Measurements from ENCODE around the gene VEGFC. TPM values are rescaled to one million over a fixed set of nuclear protein-coding genes. Genes with fewer than 3 reads are reported as not detected.

Gene VEGFC
- total and polyA plus RNA-seq, 7 donors: 2.4 to 11.1 (median 4.8) TPM; not detected in 1

DNA sequence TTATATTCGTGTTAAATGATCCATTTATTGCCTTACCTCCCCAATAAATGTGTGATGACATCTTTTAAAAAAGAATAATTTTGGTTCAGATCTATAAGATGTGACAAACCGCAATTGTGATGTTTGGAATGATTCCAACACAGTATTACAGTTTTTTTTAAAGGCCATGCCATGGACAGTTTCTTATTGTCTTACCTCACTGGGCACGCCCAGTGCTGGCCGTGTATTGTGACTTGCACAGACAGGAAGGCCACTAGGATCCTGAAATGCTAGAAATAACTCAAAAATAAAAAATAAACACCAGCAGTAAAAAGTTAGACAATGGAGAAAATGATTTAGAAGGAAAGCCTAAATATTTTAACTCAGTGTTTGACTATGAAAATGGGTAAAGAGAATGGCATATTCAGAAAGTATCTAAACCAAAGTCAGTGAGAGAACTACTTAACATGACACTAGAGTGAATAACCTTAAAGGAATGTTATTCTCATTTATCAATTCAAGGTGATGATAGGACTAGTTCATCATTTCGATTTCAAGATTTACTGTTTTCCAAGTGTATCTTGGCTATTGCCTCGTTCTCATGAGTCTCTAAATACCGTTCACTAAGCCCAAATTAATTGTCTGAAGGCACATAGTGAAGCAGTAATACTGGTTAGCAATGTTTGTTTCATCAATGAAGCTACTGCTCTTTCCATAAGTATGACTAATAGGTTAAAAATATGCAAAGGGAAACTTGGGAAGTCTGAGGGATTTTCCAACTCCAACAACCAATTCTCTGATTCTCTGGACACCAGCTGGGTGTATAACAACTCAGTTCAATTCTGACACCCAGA lies 46.1 kb upstream of the VEGFC start:
- WGBS, 2 donors: 62 to 77% methylated on average over 7 of the region's 7 CpGs
- H3K9me3 ChIP-seq: no peaks in the 10 kb centered on the region

DNA sequence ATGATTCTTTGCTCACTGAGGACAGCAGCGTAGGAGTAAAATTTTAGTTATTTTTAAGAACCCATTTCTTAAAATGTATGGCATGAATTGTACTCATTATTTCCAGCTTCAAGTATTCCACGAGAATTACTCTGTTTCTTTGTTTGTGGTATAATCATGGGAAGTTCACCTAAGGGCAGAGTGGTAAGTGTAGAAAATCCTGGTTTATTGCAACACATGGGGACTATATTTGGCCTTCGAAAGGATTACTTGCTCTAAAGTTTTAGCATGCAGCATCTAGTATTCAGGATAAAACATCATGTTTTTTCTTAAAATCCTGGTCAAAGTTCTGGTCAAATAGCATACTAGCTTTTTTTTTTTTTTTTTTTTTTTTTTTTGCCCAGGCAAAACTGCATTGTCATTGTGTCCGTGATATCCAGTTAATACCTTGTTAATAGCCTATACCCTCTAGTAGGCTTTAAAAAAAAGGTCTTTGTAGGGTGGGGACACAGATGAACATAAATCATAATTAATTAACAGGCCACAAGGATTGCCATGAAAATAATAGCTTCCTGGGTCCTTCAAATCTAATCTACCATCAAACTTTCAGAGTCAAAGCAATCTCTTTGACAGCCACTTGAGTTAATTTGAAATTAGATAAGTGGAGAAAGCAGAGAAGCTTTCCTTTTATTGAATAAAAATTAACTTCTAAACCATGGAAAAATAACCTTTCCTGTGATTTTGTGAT lies 44.6 kb upstream of the VEGFC start:
- Histone ChIP-seq H3K4me3 (no peak overlapping the region), H3K36me3 (no peaks in the 10 kb centered on the region), H3K9me3 (no peaks in the 10 kb centered on the region), H3K4me1 (no peaks in the 10 kb centered on the region), H3K27ac (no peak overlapping the region), H3K27me3 (no peaks in the 10 kb centered on the region)
- no peak for DNase-seq
- WGBS, 2 donors: 54 to 58% methylated on average over 4 of the region's 4 CpGs
- intact Hi-C loops (cut with DNase I): no loop called here
- no peak for TF ChIP-seq POLR2AphosphoS5 (IDR thresholded peaks at IDR 0.05)
- TF ChIP-seq, protein P1, sequence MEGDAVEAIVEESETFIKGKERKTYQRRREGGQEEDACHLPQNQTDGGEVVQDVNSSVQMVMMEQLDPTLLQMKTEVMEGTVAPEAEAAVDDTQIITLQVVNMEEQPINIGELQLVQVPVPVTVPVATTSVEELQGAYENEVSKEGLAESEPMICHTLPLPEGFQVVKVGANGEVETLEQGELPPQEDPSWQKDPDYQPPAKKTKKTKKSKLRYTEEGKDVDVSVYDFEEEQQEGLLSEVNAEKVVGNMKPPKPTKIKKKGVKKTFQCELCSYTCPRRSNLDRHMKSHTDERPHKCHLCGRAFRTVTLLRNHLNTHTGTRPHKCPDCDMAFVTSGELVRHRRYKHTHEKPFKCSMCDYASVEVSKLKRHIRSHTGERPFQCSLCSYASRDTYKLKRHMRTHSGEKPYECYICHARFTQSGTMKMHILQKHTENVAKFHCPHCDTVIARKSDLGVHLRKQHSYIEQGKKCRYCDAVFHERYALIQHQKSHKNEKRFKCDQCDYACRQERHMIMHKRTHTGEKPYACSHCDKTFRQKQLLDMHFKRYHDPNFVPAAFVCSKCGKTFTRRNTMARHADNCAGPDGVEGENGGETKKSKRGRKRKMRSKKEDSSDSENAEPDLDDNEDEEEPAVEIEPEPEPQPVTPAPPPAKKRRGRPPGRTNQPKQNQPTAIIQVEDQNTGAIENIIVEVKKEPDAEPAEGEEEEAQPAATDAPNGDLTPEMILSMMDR (IDR thresholded peaks at IDR 0.05): no peak
- TF ChIP-seq POLR2A (IDR thresholded peaks at IDR 0.05): no peak
- no peak for TF ChIP-seq EP300 (IDR thresholded peaks at IDR 0.05)

More for the DNA sequence above, 46.1 kb upstream of the VEGFC start:
- no peaks in the 10 kb centered on the region for H3K36me3 ChIP-seq
- intact Hi-C loops (cut with DNase I): no loop called here
- no peak for TF ChIP-seq POLR2A (IDR thresholded peaks at IDR 0.05)
- TF ChIP-seq POLR2AphosphoS5 (IDR thresholded peaks at IDR 0.05): no peak
- no peak for TF ChIP-seq EP300 (IDR thresholded peaks at IDR 0.05)
- TF ChIP-seq, protein P1 (IDR thresholded peaks at IDR 0.05): no peak
- no peaks in the 10 kb centered on the region for H3K27me3 ChIP-seq
- H3K4me1 ChIP-seq: no peaks in the 10 kb centered on the region
- H3K27ac ChIP-seq: no peak overlapping the region
- H3K4me3 ChIP-seq: no peak overlapping the region
- DNase-seq: no peak

DNA sequence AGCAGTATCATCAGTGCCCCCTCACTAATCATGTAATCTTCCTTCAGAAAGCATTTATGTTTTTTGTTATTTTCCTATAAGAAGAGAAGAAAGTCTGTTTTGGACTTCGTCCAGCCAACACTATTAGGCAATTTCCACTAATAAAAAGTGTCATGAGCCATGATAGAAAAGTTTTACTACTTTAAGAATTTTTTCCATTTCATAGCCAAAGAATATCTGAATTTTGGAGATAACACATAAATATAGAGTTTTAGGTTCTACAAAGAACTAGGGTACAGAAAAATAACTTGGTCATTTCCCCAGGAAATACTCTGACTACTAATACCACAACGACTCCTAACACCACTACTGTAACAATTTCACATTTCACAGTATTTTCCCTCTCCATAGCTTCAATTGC lies 41.8 kb upstream of the VEGFC start:
- H3K4me3 ChIP-seq: no peak overlapping the region
- H3K27me3 ChIP-seq: no peaks in the 10 kb centered on the region
- no peak overlapping the region for H3K27ac ChIP-seq
- no peaks in the 10 kb centered on the region for H3K36me3 ChIP-seq
- no peaks in the 10 kb centered on the region for H3K4me1 ChIP-seq
- H3K9me3 ChIP-seq: no peaks in the 10 kb centered on the region
- DNase-seq: no peak
- intact Hi-C loops (cut with DNase I): no loop called here
- TF ChIP-seq POLR2A (IDR thresholded peaks at IDR 0.05) (no peak), EP300 (IDR thresholded peaks at IDR 0.05) (no peak), POLR2AphosphoS5 (IDR thresholded peaks at IDR 0.05) (no peak)
- TF ChIP-seq, protein P1 (IDR thresholded peaks at IDR 0.05): no peak
- WGBS, 2 donors: 52 to 56% methylated on average over 2 of the region's 2 CpGs

DNA sequence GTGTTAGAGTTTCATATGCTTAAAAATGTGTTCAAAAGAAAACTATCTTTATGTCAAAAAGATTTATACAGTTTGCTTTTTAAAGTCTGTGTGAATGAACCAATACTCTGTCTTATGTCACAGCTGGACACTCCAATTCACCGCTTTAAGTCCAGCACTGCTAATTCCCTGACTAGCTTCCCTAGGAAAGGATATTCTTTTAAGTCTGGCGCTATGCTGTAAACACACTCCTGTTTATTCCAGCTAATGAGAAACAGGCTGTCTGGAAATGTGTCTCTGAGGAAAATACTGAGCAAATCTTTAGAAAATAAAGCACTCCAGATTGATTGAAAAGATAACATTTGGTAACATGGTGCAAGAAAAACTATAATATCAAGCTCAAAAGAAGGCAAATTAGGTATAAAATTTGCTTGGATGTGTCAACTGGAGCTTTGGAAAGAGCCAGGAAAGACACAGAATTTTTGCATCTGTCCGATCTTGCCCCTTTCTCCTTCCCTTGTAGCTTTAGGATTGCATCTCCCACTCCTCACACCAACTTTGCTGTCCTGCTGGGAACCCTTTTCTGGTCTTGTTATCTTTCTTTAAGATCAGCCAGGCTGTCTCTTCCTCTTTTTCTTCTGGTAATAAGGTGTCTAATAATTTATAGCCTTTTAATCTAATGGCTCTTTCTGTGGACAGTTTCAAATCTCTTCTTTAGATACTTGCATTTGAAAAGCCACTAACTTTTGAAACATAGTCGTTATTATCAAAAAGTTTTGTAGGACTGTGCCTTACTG lies 40.9 kb upstream of the VEGFC start:
- DNase-seq: no peak
- Histone ChIP-seq H3K27ac (no peak overlapping the region), H3K4me1 (no peaks in the 10 kb centered on the region), H3K4me3 (no peak overlapping the region), H3K36me3 (no peaks in the 10 kb centered on the region), H3K27me3 (no peaks in the 10 kb centered on the region), H3K9me3 (no peaks in the 10 kb centered on the region)
- intact Hi-C loops (cut with DNase I): no loop called here
- WGBS, 2 donors: 68% methylated on average over 4 of the region's 4 CpGs
- TF ChIP-seq, protein P1 (IDR thresholded peaks at IDR 0.05): no peak
- TF ChIP-seq POLR2AphosphoS5 (IDR thresholded peaks at IDR 0.05): no peak
- TF ChIP-seq POLR2A (IDR thresholded peaks at IDR 0.05): no peak
- TF ChIP-seq EP300 (IDR thresholded peaks at IDR 0.05): no peak
